Measurements from ENCODE around the gene ALPG.
"Not testable (repeated sequence)": the region's sequence is repeated elsewhere in the genome, so short reads cannot be mapped to it uniquely, and the experiment has no call there.

Gene ALPG

GRCh38 chr2:232420463-232421188 lies 14.0 kb downstream of the ALPG start:
- no peak for DNase-seq

- DNase-seq, result no peak
These were observed 14.6 kb downstream of the ALPG start for GRCh38 chr2:232421189-232421785.

- no peak for DNase-seq
These were observed 15.4 kb downstream of the ALPG start for GRCh38 chr2:232422051-232422450.

GRCh38 chr2:232422996-232423395 lies 16.4 kb downstream of the ALPG start:
- DNase-seq, result not testable (repeated sequence)

GRCh38 chr2:232423407-232423806 lies 16.8 kb downstream of the ALPG start:
- DNase-seq, result not testable (repeated sequence)

- DNase-seq, result no peak
These were observed 25.3 kb downstream of the ALPG start for GRCh38 chr2:232431705-232432590.

GRCh38 chr2:232432598-232433184 lies 26.0 kb downstream of the ALPG start:
- DNase-seq, result no peak

GRCh38 chr2:232433622-232434021 lies 27.0 kb downstream of the ALPG start:
- DNase-seq, result not testable (repeated sequence)

GRCh38 chr2:232434091-232434490 lies 27.4 kb downstream of the ALPG start:
- DNase-seq, result no peak

GRCh38 chr2:232434563-232435374 lies 28.1 kb downstream of the ALPG start:
- no peak for DNase-seq

GRCh38 chr2:232435375-232435648 lies 28.7 kb downstream of the ALPG start:
- no peak for DNase-seq

- DNase-seq, result no peak
These were observed 29.2 kb downstream of the ALPG start for GRCh38 chr2:232435805-232436204.

- DNase-seq, result no peak
These were observed 29.9 kb downstream of the ALPG start for GRCh38 chr2:232436381-232437194.

GRCh38 chr2:232437195-232437571 lies 30.5 kb downstream of the ALPG start:
- no peak for DNase-seq

- DNase-seq, result no peak
These were observed 31.4 kb downstream of the ALPG start for GRCh38 chr2:232438091-232438490.

- DNase-seq, result no peak
These were observed 32.5 kb downstream of the ALPG start for GRCh38 chr2:232438951-232439757.

GRCh38 chr2:232439758-232440135 lies 33.1 kb downstream of the ALPG start:
- DNase-seq, result no peak

GRCh38 chr2:232440220-232441018 lies 33.8 kb downstream of the ALPG start:
- DNase-seq, result peak; percentile 83

- no peak for DNase-seq
These were observed 34.6 kb downstream of the ALPG start for GRCh38 chr2:232441147-232441651.

GRCh38 chr2:232441922-232442321 lies 35.3 kb downstream of the ALPG start:
- not testable (repeated sequence) for DNase-seq

All from effector CD8-positive, alpha-beta T cell (primary cell).